ENCODE measurements around the gene FGD6.
"Not testable (repeated sequence)": the region's sequence is repeated elsewhere in the genome, so short reads cannot be mapped to it uniquely, and the experiment has no call there.

Gene FGD6

DNA sequence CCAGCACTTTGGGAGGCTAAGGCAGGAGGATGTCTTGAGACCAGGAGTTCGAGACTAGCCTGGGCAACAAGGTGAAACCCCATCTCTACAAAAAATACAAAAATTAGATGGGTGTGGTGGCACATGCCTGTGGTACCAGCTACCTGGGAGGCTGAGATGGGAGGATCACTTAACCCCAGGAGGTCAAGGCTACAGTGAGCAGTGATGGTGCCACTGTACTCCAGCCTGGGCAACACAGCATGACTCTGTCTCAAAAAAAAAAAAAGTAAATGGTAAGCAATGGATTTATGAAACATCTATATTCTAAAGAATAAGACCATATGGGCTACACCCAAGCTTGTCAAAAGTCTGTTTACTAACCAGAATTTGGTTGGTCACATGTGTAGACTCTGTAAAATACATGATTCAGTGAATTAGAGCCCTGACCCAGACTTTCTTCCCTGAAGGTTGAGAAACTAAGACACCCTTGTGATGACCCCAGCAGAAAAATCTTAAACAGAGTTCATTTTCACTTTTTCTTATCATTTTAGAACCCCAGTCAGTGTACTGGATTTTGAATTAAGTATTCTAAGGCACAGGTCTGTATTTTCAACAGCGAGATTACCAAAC, 12.1 kb downstream of the FGD6 start:
- DNase-seq (ENCODE audit: low spot score): no peak

GRCh38 chr12:95204141-95204866, 13.0 kb downstream of the FGD6 start:
- DNase-seq (ENCODE audit: low spot score): no peak

DNA sequence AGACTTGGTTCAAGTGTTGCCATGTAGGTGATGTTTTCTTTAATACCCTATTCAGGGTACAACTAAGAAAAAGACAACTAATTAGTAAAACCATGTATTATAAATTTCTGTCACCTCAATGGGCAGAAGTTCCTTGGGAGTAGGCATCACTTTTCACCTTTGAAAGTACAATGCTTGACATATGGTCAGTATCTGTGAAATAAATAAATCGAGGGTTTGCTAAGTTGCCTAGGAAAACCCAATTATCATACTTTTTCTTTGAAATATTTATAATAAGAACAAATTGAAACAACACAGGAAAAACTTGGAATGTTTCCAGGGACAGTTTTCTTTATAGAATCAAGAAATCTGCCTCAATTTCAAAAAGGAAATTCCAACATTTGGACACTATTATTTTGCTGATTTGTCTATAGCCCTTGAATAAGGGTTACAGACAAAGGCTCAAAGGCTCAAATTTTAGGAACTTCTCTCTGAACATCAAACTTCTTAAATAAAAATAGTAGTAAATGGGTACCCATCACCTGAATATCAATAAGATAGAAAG, 13.7 kb downstream of the FGD6 start:
- DNase-seq (ENCODE audit: low spot score): no peak

- no peak for DNase-seq (ENCODE audit: low spot score)
These were observed 14.4 kb downstream of the FGD6 start for GRCh38 chr12:95202691-95203486.

GRCh38 chr12:95201056-95201670, 16.1 kb downstream of the FGD6 start:
- DNase-seq (ENCODE audit: low spot score): no peak

DNA sequence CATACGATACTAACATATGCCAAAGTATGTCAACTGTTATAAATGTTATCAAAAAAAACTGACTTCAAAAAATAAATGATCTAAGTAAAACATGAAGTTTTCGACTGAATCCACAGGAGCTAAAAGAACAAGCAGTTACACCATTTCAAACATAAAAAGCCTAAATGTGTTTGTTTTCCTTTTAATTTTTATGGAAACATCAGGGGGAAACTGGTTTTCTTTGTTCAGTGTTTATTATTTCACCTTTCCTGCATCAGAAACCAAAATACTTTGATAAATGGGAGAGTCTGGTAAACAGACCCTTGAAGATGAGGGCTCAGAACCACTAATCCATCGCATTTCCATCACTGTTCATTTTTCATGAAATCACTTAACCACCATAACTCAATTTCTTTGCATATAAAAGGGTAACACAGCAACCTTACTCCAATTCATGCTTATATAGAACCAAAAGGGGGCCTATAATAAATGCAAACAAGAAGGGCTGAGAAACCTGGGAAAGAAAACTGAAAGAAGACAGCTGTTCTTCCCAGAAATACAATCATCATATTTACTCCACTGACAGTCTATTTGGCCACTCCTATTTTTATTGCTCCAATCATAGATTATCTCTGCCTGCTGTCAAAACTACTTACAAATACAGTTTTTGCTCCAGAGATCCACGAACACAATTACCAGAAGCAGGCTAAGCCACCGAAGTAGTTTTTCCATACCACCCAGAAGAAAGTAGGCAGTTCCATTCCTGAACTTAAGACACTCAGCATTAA, 17.0 kb downstream of the FGD6 start:
- DNase-seq (ENCODE audit: low spot score): no peak

GRCh38 chr12:95198914-95199313, 18.4 kb downstream of the FGD6 start:
- DNase-seq (ENCODE audit: low spot score): no peak

DNA sequence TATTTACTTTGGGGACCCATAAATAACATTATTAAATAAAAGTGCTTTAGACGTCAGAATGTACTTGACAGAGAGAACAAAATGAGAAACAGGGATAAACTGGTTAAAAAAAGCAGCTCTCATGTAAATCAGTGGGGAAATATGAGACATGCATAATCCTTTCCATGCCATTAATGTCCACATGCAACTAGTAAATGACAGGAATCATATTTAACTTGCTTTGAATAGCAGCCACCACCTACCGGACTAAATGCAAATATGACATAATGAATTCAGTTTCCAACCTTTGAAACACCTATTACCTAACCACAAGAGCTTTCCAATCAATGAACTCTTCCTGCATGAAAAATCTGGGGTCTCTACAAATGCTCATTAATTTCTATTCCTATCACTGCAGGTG, 19.6 kb downstream of the FGD6 start:
- no peak for DNase-seq (ENCODE audit: low spot score)

DNA sequence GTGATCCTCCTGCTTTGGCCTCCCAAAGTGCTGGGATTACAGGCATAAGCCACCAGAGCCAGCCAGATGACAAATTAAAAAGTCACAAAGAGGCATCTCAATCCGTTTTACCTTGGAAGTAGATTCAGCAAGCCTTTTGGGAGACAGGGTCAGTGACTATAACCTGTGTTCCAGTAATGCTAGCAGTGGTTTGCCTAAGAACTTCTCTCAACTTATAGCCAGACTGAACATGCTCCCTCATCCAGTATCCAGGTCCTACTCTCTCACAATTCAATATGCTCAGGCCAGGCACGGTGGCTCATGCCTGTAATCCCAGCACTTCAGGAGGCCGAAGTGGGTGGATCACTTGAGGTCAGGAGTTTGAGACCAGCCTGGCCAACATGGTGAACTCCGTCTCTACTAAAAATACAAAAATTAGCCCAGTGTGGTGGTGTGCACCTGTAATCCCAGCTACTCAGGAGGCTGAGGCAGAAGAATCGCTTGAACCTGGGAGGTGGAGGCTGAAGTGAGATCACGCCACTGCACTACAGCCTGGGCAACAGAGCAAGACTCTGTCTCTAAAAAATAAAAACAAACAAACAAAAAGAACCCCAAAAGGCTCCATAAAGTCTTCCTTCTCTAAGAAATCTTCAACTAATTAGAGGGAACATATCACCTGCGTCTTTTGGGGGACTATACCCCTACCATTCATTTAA, 20.2 kb downstream of the FGD6 start:
- DNase-seq (ENCODE audit: low spot score): not testable (repeated sequence)

DNA sequence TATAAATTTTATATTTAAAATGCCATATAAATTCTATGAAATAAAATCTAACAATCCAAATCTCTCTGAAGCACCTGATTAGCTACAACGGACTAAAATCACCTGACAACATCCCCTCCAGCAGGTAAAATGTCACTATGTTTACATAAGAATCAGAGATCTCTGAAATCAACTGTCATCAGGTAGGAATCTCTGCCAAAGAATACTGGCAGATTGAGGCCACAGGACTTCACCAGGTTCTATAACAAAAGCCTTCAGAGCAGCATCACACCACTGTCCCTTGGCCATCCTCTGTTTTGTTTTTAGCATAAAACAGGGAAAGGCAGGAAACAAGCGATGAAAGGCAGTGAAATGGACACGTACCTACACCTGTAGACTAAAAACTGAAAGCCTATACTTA, 22.1 kb downstream of the FGD6 start:
- no peak for DNase-seq (ENCODE audit: low spot score)

- no peak for DNase-seq (ENCODE audit: low spot score)
These were observed 24.1 kb downstream of the FGD6 start for GRCh38 chr12:95193139-95193538.

DNA sequence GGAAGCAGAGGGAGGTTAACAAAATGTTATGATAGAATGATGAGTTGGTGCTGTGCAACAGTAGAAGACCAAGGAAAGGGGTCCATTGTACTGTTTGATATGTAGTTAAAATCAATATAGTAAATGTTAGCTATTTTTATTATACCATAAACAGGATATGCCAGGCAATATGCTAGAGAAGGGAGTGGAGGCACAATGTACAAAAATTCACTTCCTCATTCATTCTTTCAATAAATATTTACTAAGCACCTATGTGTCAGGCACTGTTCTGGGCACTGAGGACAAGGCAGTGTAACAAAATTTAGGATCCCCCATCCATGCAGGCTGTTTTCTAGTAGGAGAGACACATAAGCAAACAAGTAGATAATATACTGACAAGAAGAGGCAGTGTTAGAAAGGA, 25.0 kb downstream of the FGD6 start:
- no peak for DNase-seq (ENCODE audit: low spot score)

- DNase-seq (ENCODE audit: low spot score): no peak
These were observed 26.1 kb downstream of the FGD6 start for GRCh38 chr12:95191060-95191696.

DNA sequence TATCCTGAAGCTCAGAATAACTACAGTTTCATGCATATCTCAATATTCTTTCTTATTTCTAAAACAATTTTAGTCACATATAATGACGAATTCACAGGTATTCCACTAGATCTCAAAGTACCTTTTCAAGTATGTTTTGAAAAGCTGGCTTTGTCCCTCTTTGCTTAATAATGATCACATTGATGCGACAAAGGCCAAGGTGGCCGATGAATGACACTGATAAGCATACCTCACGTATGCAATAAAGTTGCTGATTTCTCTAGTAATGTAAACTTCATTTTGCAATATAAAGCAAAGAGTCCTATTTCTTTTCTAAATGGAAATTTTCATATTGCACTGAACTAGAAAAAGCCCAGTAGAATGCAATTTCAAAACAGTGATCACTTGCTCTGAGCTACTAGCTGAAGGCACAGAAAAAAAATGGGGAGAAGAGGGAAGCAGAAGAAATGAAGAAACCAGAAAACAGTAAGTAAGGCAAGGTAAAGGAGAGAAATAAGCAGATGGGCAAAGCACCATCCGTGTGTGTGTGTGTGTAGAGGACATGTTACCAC, 29.3 kb downstream of the FGD6 start:
- no peak for DNase-seq (ENCODE audit: low spot score)

DNA sequence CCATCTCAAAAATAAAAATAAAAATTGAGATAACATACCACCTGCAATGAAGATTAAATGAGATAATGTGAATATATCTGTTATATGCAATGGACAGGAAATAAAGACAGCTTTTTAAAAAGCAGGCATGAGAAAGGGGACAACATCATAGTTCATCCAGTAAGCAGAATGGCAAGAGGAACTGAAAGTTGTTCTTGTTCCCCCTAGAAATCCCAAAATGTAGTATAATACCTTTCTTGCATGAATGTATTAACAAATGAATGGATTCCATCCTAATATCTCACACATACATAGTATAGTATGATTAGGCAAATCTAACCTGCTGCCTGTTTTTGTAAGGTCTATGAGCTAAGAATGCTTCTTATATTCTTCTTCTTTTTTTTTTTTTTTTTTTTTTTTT, 31.4 kb downstream of the FGD6 start:
- no peak for DNase-seq (ENCODE audit: low spot score)

DNA sequence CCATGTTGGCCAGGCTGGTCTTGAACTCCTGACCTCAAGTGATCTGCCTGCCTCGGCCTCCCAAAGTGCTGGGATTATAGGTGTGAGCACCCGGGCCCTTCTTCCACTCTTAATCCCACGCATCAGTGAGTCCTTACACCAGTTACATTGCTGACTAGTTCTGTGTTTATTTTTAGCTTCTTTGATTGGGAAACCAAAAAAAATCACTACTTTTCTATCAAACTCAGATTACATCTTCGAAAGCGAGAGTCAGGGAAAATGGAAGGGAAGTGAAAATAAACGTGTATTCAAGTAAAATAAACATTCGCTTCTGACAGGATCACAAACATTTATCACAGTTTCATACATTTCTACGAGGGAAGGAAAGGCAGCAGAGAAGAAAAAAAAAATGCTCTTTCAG, 32.2 kb downstream of the FGD6 start:
- DNase-seq (ENCODE audit: low spot score): no peak

- DNase-seq (ENCODE audit: low spot score): no peak
These were observed 33.1 kb downstream of the FGD6 start for GRCh38 chr12:95184121-95184520.

DNA sequence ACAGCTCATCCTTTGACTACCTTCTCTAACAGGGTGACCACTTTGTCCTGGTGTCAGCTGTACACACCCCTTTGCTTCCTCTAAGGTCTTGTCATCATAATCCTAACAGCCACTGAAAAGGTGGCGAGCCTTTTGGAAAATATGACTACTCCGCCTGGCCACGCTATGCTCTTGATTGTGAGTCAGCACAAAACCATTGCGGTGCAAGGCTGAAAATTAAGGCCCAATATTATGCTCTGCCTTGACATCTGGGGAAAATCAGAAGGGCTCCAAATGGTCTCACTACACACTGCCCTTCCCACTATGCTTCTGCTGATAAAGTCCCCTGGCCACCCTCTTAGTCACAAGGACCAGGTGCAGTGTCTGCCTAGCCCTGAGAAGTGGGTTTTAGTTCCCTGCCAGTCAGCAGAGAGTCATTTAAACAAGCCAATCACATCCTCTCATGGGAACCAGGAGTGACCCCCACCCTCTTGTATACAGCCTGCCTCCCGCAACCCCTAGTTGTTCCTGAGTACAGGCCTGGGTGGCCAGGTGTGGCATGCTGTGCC, 34.3 kb downstream of the FGD6 start:
- no peak for DNase-seq (ENCODE audit: low spot score)

GRCh38 chr12:95181103-95181502, 36.2 kb downstream of the FGD6 start:
- no peak for DNase-seq (ENCODE audit: low spot score)

DNA sequence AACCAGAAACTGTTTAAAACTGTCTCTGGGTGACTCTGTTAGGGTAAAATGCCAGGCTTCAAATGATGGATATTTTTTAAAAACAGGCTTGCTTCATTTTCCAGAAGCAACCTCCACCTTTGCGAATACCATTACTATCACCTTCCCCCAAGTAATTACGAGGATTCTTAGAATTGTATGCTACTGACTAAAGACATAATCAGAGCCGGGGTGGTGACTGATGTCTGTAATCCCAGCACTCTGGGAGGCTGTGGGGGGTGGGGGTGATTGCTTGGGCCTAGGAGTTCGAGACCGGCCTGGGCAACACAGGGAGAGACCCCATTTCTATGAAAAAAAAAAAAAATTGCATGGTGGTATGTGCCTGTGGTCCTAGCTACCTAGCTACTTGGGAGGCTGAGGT, 38.3 kb downstream of the FGD6 start:
- no peak for DNase-seq (ENCODE audit: low spot score)

All from germinal center (tissue), 1 donor.